ENCODE measurements around the gene RALGPS1. TPM values are rescaled to one million over a fixed set of nuclear protein-coding genes. Genes with fewer than 3 reads are reported as not detected.

Gene RALGPS1
- total and polyA plus RNA-seq, 2 of the 8 experiments (the other 6 are each of a cell fraction or from before 2014, with no cell fraction given), result 20.0 to 23.5 TPM

DNA sequence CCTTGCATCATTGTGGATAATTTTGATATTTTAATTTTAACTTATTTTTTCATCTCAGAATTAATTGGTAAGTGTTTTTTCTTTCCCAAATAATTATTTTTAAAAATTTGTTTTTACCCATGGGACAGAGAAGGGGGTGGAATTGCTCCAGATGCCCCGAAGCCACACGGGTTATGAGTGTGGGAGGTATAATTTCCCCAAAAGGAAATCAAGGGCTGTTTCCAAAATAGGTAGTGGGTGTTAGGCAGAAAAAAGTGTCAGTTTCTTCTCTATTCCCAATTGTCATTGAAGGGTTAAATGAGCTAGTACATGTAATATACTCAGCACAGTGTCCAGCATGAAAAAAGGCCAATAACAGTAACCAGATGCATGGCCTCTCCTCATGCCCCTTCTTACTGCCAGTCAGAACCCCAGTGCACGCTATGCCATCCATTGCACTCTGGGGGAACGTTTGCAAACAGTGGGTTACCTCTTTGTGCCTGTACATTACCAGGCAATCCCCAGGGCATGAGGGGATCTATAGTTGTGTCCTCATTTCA is 244.3 kb downstream of the RALGPS1 start:
- H3K23ac ChIP-seq (ENCODE audit: insufficient read length), result no peak overlapping the region
- H3K9ac ChIP-seq (replicated peaks in 1 of 4; ENCODE audit: extremely low read depth in 1 of 4, low read depth in 3 of 4, low read length in 3 of 4), result peak overlapping the region in 1 of 4 experiments; percentile 14; a peak in 1 of 7 replicates
- H3K4me3 ChIP-seq (ENCODE audit: extremely low read depth in 1 of 4, insufficient read depth in 2 of 4, low read depth in 3 of 4, low read length in 4 of 4), result no peak overlapping the region
- H4K5ac ChIP-seq (ENCODE audit: insufficient read length, low read depth, low read length), result no peak overlapping the region
- 0 out of 2 replicates have a peak overlapping the region, but pooled peaks have one; percentile 3 for H2AK5ac ChIP-seq (ENCODE audit: low read depth, low read length)
- H3K27me3 ChIP-seq (replicated peaks in 1 of 4; ENCODE audit: control insufficient read depth in 3 of 4, extremely low read depth in 1 of 4, insufficient read depth in 3 of 4, low read length in 3 of 4), result no peaks in the 10 kb centered on the region
- H3K56ac ChIP-seq (replicated peaks; ENCODE audit: insufficient read length, low read depth, low read length), result no peak overlapping the region
- no peak for FAIRE-seq
- peak overlapping the region; percentile 2 for H4K91ac ChIP-seq (replicated peaks; ENCODE audit: insufficient read length, low read length)
- no peaks in the 10 kb centered on the region for H4K20me1 ChIP-seq (replicated peaks in 1 of 2; ENCODE audit: control insufficient read depth in 1 of 2, insufficient read depth in 2 of 2, low read length in 2 of 2)
- no peak overlapping the region for H3K18ac ChIP-seq (ENCODE audit: extremely low read depth, low read length)
- H3K14ac ChIP-seq (ENCODE audit: insufficient read length), result no peak overlapping the region
- H2BK12ac ChIP-seq (ENCODE audit: low read depth, low read length), result peak overlapping the region; percentile 45
- H2BK15ac ChIP-seq (ENCODE audit: low read length), result no peak overlapping the region
- ChIA-PET CTCF (ENCODE audit: partially characterized antibody) (interaction anchor here (0.8 to 4.2 kb wide), 9 partner anchors 9 to 211 kb away, joined by 3 to 29 read pairs (median 6); no protein-coding TSS in a partner anchor), POLR2A (ENCODE audit: partially characterized antibody) (interaction anchor here (1.0 to 1.3 kb wide), 3 partner anchors 8 to 25 kb away, joined by 3 to 4 read pairs (median 3); no protein-coding TSS in a partner anchor)
- no peak overlapping the region for H2BK5ac ChIP-seq (ENCODE audit: low read depth, low read length)
- H3K9me3 ChIP-seq (ENCODE audit: insufficient read depth in 2 of 2, low read depth in 1 of 2, low read length in 1 of 2), result no peaks in the 10 kb centered on the region
- peak overlapping the region; percentile 64; the same call in 1 of the 2 replicates for H2AFZ ChIP-seq (ENCODE audit: low read length)
- no peaks in the 10 kb centered on the region for H3K79me1 ChIP-seq (ENCODE audit: low read depth, low read length)
- WGBS, 2 experiments (ENCODE audit: extremely low coverage in 1 of 2, insufficient coverage in 1 of 2, insufficient read length in 1 of 2, insufficient replicate concordance in 2 of 2, low coverage in 1 of 2, low lambda C conversion rate in 2 of 2, missing lambda C conversion rate in 1 of 2), result 86% methylated on average over 4 of the region's 4 CpGs; no CpG with 5 or more reads in 1 of the 2 experiments
- H3K4ac ChIP-seq (replicated peaks; ENCODE audit: insufficient read length, low read depth, low read length), result no peak overlapping the region
- H3K79me2 ChIP-seq (ENCODE audit: control insufficient read depth in 1 of 2, insufficient read depth in 2 of 2, low read length in 2 of 2), result no peaks in the 10 kb centered on the region
- H4K8ac ChIP-seq (ENCODE audit: extremely low read depth, insufficient read depth, low read length), result no peak overlapping the region
- peaks cover 3 to 9% (median 6%) of the 10 kb centered on the region in 4 experiments for H3K4me1 ChIP-seq (replicated peaks in 1 of 4; ENCODE audit: control insufficient read depth in 3 of 4, insufficient read depth in 4 of 4, low read length in 3 of 4)
- no peaks in the 10 kb centered on the region for H3K23me2 ChIP-seq (ENCODE audit: low read depth, low read length)
- no peaks in the 10 kb centered on the region for H3K36me3 ChIP-seq (ENCODE audit: control insufficient read depth in 2 of 4, insufficient read depth in 4 of 4, low read length in 3 of 4)
- H2BK20ac ChIP-seq (ENCODE audit: low read length), result 0 out of 2 replicates have a peak overlapping the region, but pooled peaks have one; percentile 16
- no peak overlapping the region for H2BK120ac ChIP-seq (replicated peaks; ENCODE audit: low read depth, low read length)
- no peak overlapping the region for H3K27ac ChIP-seq (ENCODE audit: low read depth, low read length)
- DNase-seq (ENCODE audit: low read depth in 1 of 2, low spot score in 2 of 2), result no peak
- H3K4me2 ChIP-seq (ENCODE audit: insufficient read depth in 1 of 2, low read depth in 2 of 2, low read length in 2 of 2), result no peak overlapping the region
- TF ChIP-seq, protein P1, sequence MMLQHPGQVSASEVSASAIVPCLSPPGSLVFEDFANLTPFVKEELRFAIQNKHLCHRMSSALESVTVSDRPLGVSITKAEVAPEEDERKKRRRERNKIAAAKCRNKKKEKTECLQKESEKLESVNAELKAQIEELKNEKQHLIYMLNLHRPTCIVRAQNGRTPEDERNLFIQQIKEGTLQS (IDR thresholded peaks at IDR 0.05; ENCODE audit: insufficient read depth, low read depth, low read length), result no peak
- no peak for TF ChIP-seq BACH1 (IDR thresholded peaks at IDR 0.05; ENCODE audit: low read length)
- no peak for TF ChIP-seq POLR2AphosphoS5 (IDR thresholded peaks at IDR 0.05; ENCODE audit: low read depth, low read length)
- TF ChIP-seq HDAC6 (IDR thresholded peaks at IDR 0.05; ENCODE audit: low read depth, low read length), result no peak
- no peak for TF ChIP-seq BRCA1 (IDR thresholded peaks at IDR 0.05; ENCODE audit: low read depth, low read length)
- TF ChIP-seq CHD2 (IDR thresholded peaks at IDR 0.05; ENCODE audit: low read length), result no peak
- TF ChIP-seq RBBP5 (IDR thresholded peaks at IDR 0.05; ENCODE audit: borderline replicate concordance, low read depth, low read length), result no peak
- TF ChIP-seq ATF2 (IDR thresholded peaks at IDR 0.05; ENCODE audit: low read length), result no peak
- TF ChIP-seq SAP30 (IDR thresholded peaks at IDR 0.05; ENCODE audit: insufficient read depth, insufficient replicate concordance, low read length), result no peak
- no peak for TF ChIP-seq MAFK (IDR thresholded peaks at IDR 0.05; ENCODE audit: low read depth, low read length)
- no peak for TF ChIP-seq SP2 (IDR thresholded peaks at IDR 0.05; ENCODE audit: low read length)

Measured in H1 (cell line).